HT1080 (cell line): Measurements from ENCODE around the gene NXPH4. TPM values are rescaled to one million over a fixed set of nuclear protein-coding genes. Genes with fewer than 3 reads are reported as not detected.

Experiments used
- DNase-seq: peaks from one replicate; pipeline ENCODE4 v3.0.0-alpha.2; 2015; ENCODE audit warnings: low read depth
- total RNA-seq: library from RNA; depleted of rRNA; stranded (reverse); fragments of >200 nt; shearing (Covaris generic); gene quantifications from 2 replicates; pipeline ENCODE4 v1.2.3, GENCODE V29; 2014

Gene NXPH4
- total RNA-seq, 1 experiment from 2014 or later: 17.1 TPM

- DNase-seq: no peak
Measured at GRCh38 chr12:57183939-57184725, 32.5 kb upstream of the NXPH4 start.

DNA sequence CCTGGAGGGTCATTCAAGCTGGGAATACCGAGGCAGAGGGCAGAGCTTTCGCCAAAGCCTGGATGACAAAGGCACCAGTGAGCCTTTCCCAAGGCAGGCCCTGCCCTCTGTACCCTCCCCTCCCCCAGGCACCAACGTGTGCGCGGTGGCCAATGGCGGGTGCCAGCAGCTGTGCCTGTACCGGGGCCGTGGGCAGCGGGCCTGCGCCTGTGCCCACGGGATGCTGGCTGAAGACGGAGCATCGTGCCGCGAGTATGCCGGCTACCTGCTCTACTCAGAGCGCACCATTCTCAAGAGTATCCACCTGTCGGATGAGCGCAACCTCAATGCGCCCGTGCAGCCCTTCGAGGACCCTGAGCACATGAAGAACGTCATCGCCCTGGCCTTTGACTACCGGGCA, 31.2 kb upstream of the NXPH4 start:
- no peak for DNase-seq

DNA sequence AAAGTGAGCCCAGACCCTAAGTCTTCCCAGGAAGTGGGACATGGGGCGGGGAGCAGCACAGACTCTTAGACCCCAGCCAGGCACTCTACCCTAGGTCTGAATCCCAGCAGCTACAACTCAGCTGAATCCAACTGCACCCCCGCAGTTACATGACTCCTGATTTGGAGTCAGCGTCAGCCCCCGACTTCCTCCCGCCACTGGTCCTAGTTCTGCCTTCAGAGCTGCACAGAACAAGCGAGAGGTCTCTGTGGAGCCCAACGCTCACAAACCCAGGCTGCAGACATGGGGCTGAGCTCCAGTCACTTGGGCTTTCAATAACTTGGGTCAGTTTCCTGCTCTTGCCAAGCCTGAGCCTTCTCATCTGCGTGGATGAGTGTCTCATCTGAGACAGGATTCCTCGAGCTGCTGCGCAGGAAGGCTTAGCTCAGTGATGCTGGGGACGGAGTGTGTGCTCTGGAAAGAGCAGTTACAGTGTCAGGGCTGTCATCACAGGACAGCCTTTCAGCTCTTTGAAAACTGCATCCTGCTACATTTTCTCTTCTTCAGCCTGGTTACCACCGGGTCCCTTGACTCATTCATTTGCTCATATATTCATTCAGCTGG, 30.6 kb upstream of the NXPH4 start:
- DNase-seq: no peak

DNA sequence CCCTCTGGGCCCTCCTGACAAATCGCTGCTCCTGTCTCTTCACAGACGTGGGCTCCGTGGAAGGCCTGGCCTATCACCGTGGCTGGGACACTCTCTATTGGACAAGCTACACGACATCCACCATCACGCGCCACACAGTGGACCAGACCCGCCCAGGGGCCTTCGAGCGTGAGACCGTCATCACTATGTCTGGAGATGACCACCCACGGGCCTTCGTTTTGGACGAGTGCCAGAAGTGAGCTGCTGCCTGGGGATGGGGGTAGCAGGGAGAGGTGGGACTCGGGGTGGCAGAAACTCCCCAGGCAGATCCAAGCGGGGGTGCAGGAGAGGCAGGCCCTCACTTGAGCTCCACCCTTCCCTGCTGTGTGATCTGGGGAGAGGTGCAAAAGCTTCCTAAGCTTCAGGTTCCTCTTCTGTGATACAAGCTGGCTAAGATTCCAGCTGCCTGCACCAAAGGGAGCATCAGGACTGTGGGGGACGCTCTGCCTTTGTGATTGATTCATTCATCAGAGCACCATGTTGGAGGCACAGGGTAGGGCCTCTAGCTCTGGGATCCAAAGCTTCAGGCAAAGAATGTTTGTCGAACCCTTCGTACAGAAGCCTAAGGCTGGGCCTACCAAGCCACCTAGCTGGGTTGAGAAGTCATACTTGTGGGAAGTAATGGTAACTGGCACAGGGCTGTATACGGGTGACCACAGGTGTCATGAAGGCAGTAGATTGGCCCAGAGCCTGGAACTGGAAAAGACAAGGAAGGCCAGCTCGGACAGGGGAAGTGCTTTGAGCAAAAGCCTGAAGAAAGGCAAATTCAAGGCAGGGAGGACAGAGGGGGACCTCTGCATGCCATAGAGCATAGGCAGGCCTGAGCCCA, 29.1 kb upstream of the NXPH4 start:
- DNase-seq: no peak

GRCh38 chr12:57188090-57188425, 28.5 kb upstream of the NXPH4 start:
- no peak for DNase-seq

DNA sequence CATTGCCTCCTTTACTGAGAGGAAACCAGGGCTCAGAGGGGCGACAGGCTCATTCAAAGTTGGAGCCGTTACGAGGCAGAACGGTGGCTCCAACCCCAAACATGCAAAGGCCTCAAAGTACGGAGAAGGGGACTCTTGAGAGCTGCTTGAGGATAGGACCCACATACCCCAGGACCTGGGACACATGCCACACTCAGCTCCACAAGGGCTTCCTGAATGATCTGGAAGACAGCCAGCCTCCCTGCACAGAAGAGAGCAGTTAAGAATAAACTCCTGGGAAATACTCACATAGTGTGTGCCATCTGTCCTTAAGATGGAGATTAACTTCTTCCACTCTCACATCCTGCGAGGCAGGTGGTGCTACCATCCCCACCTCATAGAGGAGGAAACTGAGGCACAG, 26.6 kb upstream of the NXPH4 start:
- no peak for DNase-seq

- DNase-seq: no peak
Measured at GRCh38 chr12:57190821-57191220, 25.8 kb upstream of the NXPH4 start.

DNA sequence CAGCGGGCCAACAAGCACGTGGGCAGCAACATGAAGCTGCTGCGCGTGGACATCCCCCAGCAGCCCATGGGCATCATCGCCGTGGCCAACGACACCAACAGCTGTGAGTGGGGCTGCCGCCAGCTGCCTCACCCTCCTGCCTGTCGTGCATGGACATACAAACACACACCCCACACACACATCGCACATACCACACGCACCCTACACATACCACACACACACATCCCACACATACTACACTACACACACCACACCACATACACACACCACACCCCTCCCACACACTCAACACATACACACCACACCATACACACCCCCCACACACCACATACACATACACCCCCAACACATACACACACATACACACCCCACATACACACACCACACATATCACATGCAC, 25.2 kb upstream of the NXPH4 start:
- DNase-seq: no peak

DNA sequence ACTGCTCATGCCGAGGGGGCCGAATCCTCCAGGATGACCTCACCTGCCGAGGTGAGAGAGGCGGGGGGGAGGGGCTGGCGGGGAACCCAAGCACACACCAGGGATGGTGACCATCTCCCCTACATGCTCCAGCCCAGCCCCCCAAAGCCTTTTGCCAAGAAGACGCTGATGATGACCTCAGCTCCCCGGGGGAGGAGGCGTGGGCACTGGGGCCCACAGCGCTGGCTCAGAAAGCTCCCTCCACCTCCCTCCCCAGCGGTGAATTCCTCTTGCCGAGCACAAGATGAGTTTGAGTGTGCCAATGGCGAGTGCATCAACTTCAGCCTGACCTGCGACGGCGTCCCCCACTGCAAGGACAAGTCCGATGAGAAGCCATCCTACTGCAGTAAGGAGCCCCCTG, 23.7 kb upstream of the NXPH4 start:
- no peak for DNase-seq

- DNase-seq: no peak
Measured at GRCh38 chr12:57193706-57194245, 22.8 kb upstream of the NXPH4 start.

- DNase-seq: no peak
Measured at GRCh38 chr12:57194253-57194652, 22.3 kb upstream of the NXPH4 start.

- DNase-seq: no peak
Measured at GRCh38 chr12:57195186-57195585, 21.4 kb upstream of the NXPH4 start.

DNA sequence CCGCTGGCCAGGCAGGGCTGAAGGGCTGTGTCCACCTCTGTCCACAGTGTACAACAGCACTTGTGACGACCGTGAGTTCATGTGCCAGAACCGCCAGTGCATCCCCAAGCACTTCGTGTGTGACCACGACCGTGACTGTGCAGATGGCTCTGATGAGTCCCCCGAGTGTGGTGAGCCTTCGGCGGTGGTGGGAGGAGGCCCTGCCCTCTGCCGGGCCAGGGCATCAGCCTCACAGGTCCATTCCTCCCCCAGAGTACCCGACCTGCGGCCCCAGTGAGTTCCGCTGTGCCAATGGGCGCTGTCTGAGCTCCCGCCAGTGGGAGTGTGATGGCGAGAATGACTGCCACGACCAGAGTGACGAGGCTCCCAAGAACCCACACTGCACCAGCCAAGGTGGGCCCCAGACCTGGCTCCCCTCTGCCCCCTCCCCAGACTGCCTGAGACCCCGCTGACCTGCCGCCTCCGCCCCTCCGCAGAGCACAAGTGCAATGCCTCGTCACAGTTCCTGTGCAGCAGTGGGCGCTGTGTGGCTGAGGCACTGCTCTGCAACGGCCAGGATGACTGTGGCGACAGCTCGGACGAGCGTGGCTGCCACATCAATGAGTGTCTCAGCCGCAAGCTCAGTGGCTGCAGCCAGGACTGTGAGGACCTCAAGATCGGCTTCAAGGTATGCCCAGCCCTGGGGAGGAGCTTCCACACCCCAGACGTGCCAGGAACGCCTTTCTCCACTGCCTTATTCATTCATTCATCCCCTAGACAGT, 20.8 kb upstream of the NXPH4 start:
- DNase-seq: no peak

DNA sequence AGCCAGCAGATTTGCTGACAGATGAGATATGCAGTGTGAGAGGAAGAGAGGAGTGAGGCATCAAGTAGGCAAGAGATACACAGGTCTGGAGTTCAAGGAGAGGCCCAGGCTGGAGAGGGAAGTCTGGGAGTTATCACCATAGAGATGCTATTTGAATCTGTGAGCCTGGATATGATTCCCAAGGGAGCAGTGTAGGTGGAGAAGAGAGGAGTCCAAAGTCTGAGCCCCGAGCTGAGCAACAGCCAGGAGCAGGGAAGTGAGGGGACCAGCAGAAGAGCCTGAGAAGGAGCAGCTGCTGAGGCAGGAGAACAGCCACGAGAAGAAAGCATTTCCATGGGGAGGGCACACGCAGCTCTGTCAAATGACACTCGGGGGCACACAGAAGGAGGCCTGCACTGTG, 20.2 kb upstream of the NXPH4 start:
- DNase-seq: no peak

DNA sequence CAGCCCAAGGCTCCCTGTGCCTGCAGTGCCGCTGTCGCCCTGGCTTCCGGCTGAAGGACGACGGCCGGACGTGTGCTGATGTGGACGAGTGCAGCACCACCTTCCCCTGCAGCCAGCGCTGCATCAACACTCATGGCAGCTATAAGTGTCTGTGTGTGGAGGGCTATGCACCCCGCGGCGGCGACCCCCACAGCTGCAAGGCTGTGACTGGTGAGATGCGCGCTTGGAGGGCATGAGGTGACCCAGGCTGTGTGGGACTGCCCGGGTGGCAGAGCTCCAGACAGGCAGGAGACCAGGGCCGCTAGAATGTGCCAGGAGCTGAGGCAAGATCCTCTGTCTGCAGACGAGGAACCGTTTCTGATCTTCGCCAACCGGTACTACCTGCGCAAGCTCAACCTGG, 19.6 kb upstream of the NXPH4 start:
- DNase-seq: no peak

- no peak for DNase-seq
Measured at GRCh38 chr12:57198329-57198728, 18.3 kb upstream of the NXPH4 start.

- DNase-seq: no peak
Measured at GRCh38 chr12:57199191-57199590, 17.4 kb upstream of the NXPH4 start.

- no peak for DNase-seq
Measured at GRCh38 chr12:57200497-57200896, 16.1 kb upstream of the NXPH4 start.

- no peak for DNase-seq
Measured at GRCh38 chr12:57201219-57201618, 15.4 kb upstream of the NXPH4 start.

DNA sequence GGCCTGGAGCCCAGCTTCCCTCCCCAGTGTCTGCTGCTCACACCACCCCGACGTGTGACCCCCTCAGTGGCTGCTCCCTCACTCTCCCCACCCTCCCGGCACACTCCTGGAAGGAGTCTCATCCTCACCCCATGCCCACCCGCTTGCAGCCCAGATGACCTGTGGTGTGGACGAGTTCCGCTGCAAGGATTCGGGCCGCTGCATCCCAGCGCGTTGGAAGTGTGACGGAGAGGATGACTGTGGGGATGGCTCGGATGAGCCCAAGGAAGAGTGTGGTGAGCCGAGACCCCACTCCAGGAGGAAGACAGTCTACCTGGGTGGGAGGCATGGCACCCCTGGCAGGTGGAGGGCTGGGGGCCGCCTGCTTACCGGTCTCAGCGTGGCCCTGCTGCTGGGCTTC, 15.0 kb upstream of the NXPH4 start:
- no peak for DNase-seq

DNA sequence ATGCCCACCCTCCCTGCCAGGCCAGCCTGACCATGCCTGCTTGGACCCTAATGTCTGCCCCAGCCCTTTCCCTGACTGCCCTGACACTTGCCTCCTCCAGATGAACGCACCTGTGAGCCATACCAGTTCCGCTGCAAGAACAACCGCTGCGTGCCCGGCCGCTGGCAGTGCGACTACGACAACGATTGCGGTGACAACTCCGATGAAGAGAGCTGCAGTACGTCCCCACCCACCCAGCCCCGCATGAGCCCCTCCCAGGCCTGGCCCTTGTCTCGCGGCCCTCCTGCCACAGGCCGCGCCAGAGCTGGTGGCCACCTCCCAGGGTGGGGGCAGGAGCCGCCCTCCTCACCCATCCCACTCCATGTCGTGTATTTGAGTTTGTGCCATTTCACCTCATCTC, 14.3 kb upstream of the NXPH4 start:
- no peak for DNase-seq
